Peyer's patch (tissue), 4 donors: Measurements from ENCODE around the gene NAALADL1. TPM values are rescaled to one million over a fixed set of nuclear protein-coding genes. Genes with fewer than 3 reads are reported as not detected.

ENCODE experiments used
- DNase-seq, 3 donors: peaks; one replicate each; pipeline ENCODE4 v3.0.0-alpha.2; 2017 to 2019
- H3K27ac ChIP-seq, 4 donors: fragments of 200-600 bp; sonication (generic); one replicate each; pipeline ENCODE4 v1.5.1; 2016 to 2019
- H3K27me3 ChIP-seq, 2 donors: fragments of 200-600 bp; sonication (generic); one replicate each; pipeline ENCODE4 v1.5.1; 2019
- H3K36me3 ChIP-seq, 3 donors: fragments of 200-600 bp; sonication (generic); one replicate each; pipeline ENCODE4 v1.5.1; 2016 to 2019
- H3K4me1 ChIP-seq, 4 donors: fragments of 200-600 bp; sonication (generic); one replicate each; pipeline ENCODE4 v1.5.1; 2016 to 2019
- H3K4me3 ChIP-seq, 4 donors: fragments of 200-600 bp; sonication (generic); 1 replicate in 3 of 4; 2 replicates in 1 of 4; pipeline ENCODE4 v1.5.1; 2016 to 2019; ENCODE audit warnings: mild to moderate bottlenecking in 1 of 4
- H3K9me3 ChIP-seq, 4 donors: fragments of 200-600 bp; sonication (generic); one replicate each; pipeline ENCODE4 v1.5.1; 2016 to 2019; ENCODE audit warnings: mild to moderate bottlenecking in 1 of 4
- POLR2A ChIP-seq, 2 donors: fragments of 450-650 bp; IDR thresholded peaks; one replicate each; pipeline ENCODE4 v1.5.1; 2017; ENCODE audit warnings: antibody characterized with exemption in 2 of 2, mild to moderate bottlenecking in 2 of 2, moderate library complexity in 2 of 2
- total RNA-seq, 4 donors: library from RNA; depleted of rRNA; stranded (reverse); fragments of >200 nt; gene quantifications; one replicate each; pipeline ENCODE4 v1.1.0, GENCODE V29; 2016
- TF ChIP-seq, protein P1 (sequence below), 6 experiments: fragments of 450-650 bp in 4 of 6; fragments of 200-600 bp in 2 of 6; sonication (generic) in 1 of 6; IDR thresholded peaks; one replicate each; pipeline ENCODE4 v1.5.1; 2017 to 2019; ENCODE audit warnings: antibody characterized with exemption in 6 of 6, mild to moderate bottlenecking in 3 of 6, moderate library complexity in 1 of 6

NAALADL1 gene
- total RNA-seq, 4 donors from 2014 or later: 40.4 to 1,241 (median 898) TPM

DNA sequence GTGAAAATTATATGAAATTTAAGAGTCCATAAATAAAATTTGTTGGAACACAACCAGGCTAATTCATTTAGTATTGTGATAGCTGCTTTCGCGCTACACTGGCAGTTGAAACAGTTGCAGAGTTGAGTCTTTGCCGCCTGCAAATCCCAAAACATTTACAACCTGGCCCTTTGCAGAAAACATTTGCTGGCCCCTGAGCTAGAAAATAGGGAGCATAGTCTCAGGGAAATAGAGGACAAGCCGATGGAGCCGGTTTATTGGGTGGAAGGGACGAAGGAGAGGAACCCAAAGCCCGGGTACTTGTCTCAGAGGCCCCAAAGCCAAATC lies 17.9 kb downstream of the NAALADL1 start:
- DNase-seq: no peak
- H3K4me3 ChIP-seq: peak overlapping the region; percentile 73 to 89 (median 82)
- H3K4me1 ChIP-seq: peaks cover 0 to 31% (median 5%) of the 10 kb centered on the region in 4 donors
- no peaks in the 10 kb centered on the region for H3K27me3 ChIP-seq
- H3K9me3 ChIP-seq: no peaks in the 10 kb centered on the region
- peak overlapping the region; percentile 88 to 94 (median 92) for H3K27ac ChIP-seq
- TF ChIP-seq, protein P1, sequence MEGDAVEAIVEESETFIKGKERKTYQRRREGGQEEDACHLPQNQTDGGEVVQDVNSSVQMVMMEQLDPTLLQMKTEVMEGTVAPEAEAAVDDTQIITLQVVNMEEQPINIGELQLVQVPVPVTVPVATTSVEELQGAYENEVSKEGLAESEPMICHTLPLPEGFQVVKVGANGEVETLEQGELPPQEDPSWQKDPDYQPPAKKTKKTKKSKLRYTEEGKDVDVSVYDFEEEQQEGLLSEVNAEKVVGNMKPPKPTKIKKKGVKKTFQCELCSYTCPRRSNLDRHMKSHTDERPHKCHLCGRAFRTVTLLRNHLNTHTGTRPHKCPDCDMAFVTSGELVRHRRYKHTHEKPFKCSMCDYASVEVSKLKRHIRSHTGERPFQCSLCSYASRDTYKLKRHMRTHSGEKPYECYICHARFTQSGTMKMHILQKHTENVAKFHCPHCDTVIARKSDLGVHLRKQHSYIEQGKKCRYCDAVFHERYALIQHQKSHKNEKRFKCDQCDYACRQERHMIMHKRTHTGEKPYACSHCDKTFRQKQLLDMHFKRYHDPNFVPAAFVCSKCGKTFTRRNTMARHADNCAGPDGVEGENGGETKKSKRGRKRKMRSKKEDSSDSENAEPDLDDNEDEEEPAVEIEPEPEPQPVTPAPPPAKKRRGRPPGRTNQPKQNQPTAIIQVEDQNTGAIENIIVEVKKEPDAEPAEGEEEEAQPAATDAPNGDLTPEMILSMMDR (IDR thresholded peaks at IDR 0.05): no peak
- TF ChIP-seq POLR2A (IDR thresholded peaks at IDR 0.05): no peak
- H3K36me3 ChIP-seq: peaks cover 0 to 53% (median 0%) of the 10 kb centered on the region in 3 donors

DNA sequence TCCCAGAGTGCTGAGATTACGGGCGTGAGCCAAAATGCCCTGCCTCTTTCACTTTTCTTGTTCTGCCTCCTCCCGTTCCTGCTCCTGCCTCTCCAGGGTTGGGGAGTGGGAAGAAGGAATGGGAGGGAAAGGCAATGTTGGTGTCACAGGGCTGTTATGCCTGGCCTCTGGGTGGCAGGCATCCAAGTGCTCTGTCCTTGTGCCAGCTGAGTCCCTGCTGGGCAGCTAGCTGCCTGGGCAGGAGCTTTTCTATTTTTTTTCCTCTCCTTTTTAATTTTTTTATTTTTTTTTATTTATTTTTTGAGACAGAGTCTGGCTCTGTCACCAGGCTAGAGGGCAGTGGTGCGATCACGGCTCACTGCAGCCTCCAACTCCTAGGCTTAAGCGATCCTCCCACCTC lies 21.4 kb downstream of the NAALADL1 start:
- Histone ChIP-seq H3K27ac (no peak overlapping the region), H3K4me1 (peaks cover 0 to 10% (median 5%) of the 10 kb centered on the region in 4 donors), H3K9me3 (no peaks in the 10 kb centered on the region), H3K27me3 (no peaks in the 10 kb centered on the region), H3K36me3 (peaks cover 0 to 74% (median 0%) of the 10 kb centered on the region in 3 donors), H3K4me3 (no peak overlapping the region)
- no peak for DNase-seq
- no peak for TF ChIP-seq POLR2A (IDR thresholded peaks at IDR 0.05)
- TF ChIP-seq, protein P1 (IDR thresholded peaks at IDR 0.05): no peak

DNA sequence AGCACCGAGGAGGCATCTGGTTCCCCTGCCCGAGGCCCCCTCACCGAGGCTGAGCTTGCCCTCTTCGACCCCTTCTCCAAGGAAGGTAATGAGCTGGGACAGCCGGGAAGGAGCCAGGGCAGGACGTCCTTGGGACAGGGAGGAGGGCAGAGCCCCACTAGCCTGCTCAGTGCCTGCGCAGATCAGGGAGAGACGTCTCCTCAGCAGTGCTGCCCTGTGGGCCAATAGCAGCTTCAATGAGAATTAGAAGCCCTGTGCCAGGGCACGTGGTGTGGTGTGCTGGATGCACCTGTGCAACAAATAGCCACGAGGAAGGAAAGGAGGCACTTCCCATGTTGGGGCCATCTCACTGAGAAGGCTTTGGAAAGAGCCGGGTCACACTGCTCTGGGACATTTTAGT lies 22.8 kb downstream of the NAALADL1 start:
- H3K4me3 ChIP-seq: no peak overlapping the region
- peaks cover 0 to 81% (median 0%) of the 10 kb centered on the region in 3 donors for H3K36me3 ChIP-seq
- TF ChIP-seq, protein P1 (IDR thresholded peaks at IDR 0.05): no peak
- peaks cover 0 to 6% (median 2%) of the 10 kb centered on the region in 4 donors for H3K4me1 ChIP-seq
- no peaks in the 10 kb centered on the region for H3K27me3 ChIP-seq
- H3K27ac ChIP-seq: no peak overlapping the region
- no peaks in the 10 kb centered on the region for H3K9me3 ChIP-seq
- DNase-seq: no peak

DNA sequence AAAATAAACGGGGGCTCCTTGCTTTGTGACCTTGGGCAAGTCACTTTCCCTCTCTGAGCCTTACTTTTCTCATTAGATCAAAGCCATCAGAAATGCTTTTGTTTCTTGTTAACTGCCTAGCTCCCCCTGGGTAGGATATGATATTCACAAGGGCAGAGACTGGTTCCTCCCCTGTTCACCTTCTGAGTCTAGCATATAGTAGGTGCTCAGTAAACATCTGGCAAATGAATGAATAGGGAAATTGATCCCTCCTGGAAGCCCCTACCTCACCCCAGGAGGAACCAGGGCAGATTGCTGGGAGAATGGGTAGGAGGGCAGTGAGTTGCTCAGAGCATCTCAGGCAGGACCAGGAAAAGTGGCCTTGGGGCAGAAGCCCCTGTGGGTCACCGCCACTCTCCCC lies 23.9 kb downstream of the NAALADL1 start:
- no peak overlapping the region for H3K4me3 ChIP-seq
- no peak overlapping the region for H3K27ac ChIP-seq
- peaks cover 0 to 3% (median 0%) of the 10 kb centered on the region in 4 donors for H3K4me1 ChIP-seq
- no peak for DNase-seq
- no peaks in the 10 kb centered on the region for H3K9me3 ChIP-seq
- H3K27me3 ChIP-seq: no peaks in the 10 kb centered on the region
- H3K36me3 ChIP-seq: peaks cover 0 to 78% (median 0%) of the 10 kb centered on the region in 3 donors
- no peak for TF ChIP-seq POLR2A (IDR thresholded peaks at IDR 0.05)
- TF ChIP-seq, protein P1 (IDR thresholded peaks at IDR 0.05): no peak

DNA sequence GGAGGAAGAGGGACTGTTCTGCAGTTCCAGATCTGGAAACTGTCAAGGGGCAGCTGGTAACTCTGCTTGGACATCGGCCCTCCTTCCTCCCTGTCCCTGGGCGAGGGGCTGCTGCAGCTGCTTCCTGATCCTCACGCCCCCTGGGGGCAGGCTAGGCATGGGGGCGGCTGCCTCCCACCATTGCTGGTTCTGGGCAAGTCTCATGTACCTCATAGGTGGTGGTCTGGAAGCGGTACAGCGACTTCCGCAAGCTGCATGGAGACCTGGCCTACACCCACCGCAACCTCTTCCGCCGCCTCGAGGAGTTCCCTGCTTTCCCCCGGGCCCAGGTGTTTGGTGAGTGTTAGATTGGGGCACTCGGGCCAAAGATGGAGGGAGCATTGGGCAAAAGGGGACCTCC lies 26.1 kb downstream of the NAALADL1 start:
- H3K27ac ChIP-seq: no peak overlapping the region
- H3K4me3 ChIP-seq: no peak overlapping the region
- no peak for DNase-seq
- H3K36me3 ChIP-seq: peaks cover 0 to 58% (median 0%) of the 10 kb centered on the region in 3 donors
- H3K27me3 ChIP-seq: no peaks in the 10 kb centered on the region
- no peak for TF ChIP-seq POLR2A (IDR thresholded peaks at IDR 0.05)
- TF ChIP-seq, protein P1 (IDR thresholded peaks at IDR 0.05): no peak
- H3K4me1 ChIP-seq: peaks cover 0 to 18% (median 4%) of the 10 kb centered on the region in 4 donors
- no peaks in the 10 kb centered on the region for H3K9me3 ChIP-seq
